NT2/D1 (cell line): ENCODE data around the gene MSH5.

Experiments
- SUZ12 ChIP-seq: IDR thresholded peaks from 2 replicates; pipeline ENCODE4 v1.6.1; 2011; ENCODE audit not compliant: insufficient read length, insufficient read depth; ENCODE audit errors: extremely low read depth
- YY1 ChIP-seq: IDR thresholded peaks from 2 replicates; pipeline ENCODE4 v1.6.1; 2011; ENCODE audit not compliant: insufficient read length, insufficient read depth
- ZNF274 ChIP-seq: IDR thresholded peaks from 2 replicates; pipeline ENCODE4 v1.6.1; 2011; ENCODE audit warnings: mild to moderate bottlenecking, low read depth, low read length

GRCh38 chr6:31741815-31742214 is 2.0 kb downstream of the MSH5 start:
- TF ChIP-seq ZNF274 (no peak), YY1 (no peak), SUZ12 (no peak)
